G401.6 (cell line): ENCODE data around the gene MAP3K14.

Experiments used
- FAIRE-seq: peaks from 2 replicates; lab custom pipeline; 2012; peaks lifted over from hg19 to GRCh38; lab: Jason Lieb, UNC

The MAP3K14 gene

GRCh38 chr17:45277216-45277849, 39.5 kb downstream of the MAP3K14 start:
- FAIRE-seq, result peak; percentile 86

GRCh38 chr17:45276031-45276430, 40.8 kb downstream of the MAP3K14 start:
- no peak for FAIRE-seq

- no peak for FAIRE-seq
These were observed 42.8 kb downstream of the MAP3K14 start for GRCh38 chr17:45274033-45274432.

GRCh38 chr17:45273551-45273957, 43.3 kb downstream of the MAP3K14 start:
- no peak for FAIRE-seq

- FAIRE-seq, result no peak
These were observed 45.2 kb downstream of the MAP3K14 start for GRCh38 chr17:45271603-45272002.

- no peak for FAIRE-seq
These were observed 45.9 kb downstream of the MAP3K14 start for GRCh38 chr17:45270828-45271418.

- FAIRE-seq, result no peak
These were observed 46.9 kb downstream of the MAP3K14 start for GRCh38 chr17:45269912-45270311.

- FAIRE-seq, result no peak
These were observed 49.3 kb downstream of the MAP3K14 start for GRCh38 chr17:45267436-45268055.

- no peak for FAIRE-seq
These were observed 50.4 kb downstream of the MAP3K14 start for GRCh38 chr17:45266372-45266926.

- no peak for FAIRE-seq
These were observed 51.0 kb downstream of the MAP3K14 start for GRCh38 chr17:45265821-45266220.

- no peak for FAIRE-seq
These were observed 51.8 kb downstream of the MAP3K14 start for GRCh38 chr17:45264988-45265387.

GRCh38 chr17:45264430-45264829, 52.4 kb downstream of the MAP3K14 start:
- no peak for FAIRE-seq

- FAIRE-seq, result no peak
These were observed 53.4 kb downstream of the MAP3K14 start for GRCh38 chr17:45263477-45263860.

GRCh38 chr17:45262516-45263476, 54.0 kb downstream of the MAP3K14 start:
- FAIRE-seq, result no peak

- no peak for FAIRE-seq
These were observed 55.0 kb downstream of the MAP3K14 start, which contains the start of gene SPATA32 for GRCh38 chr17:45261577-45262515. Gene SPATA32 (minus strand): TSS chr17:45262094. CDS start chr17:45262016, 78 bp downstream.

- FAIRE-seq, result no peak
These were observed 56.5 kb downstream of the MAP3K14 start for GRCh38 chr17:45260204-45260783.

GRCh38 chr17:45258981-45259380, 57.8 kb downstream of the MAP3K14 start:
- FAIRE-seq, result no peak

GRCh38 chr17:45257115-45257514, 59.7 kb downstream of the MAP3K14 start:
- no peak for FAIRE-seq

- no peak for FAIRE-seq
These were observed 60.5 kb downstream of the MAP3K14 start for GRCh38 chr17:45256114-45256966.

GRCh38 chr17:45255358-45255757, 61.5 kb downstream of the MAP3K14 start:
- FAIRE-seq, result no peak
